OCI-LY7 (cell line): ENCODE data around the gene TIMM23. TPM values are rescaled to one million over a fixed set of nuclear protein-coding genes. Genes with fewer than 3 reads are reported as not detected.
"Not testable (repeated sequence)": the region's sequence is repeated elsewhere in the genome, so short reads cannot be mapped to it uniquely, and the experiment has no call there.

Source experiments
- Bru-seq: library from RNA; stranded (reverse); fragments of 400-500 nt; gene quantifications from one replicate; lab custom pipeline; 2021; lab: Mats Ljungman, UMichigan
- BruChase-seq, 2 experiments: library from RNA; stranded (reverse); fragments of 400-500 nt; gene quantifications; one replicate each; lab custom pipeline; 2021; lab: Mats Ljungman, UMichigan
- BruUV-seq: library from RNA; stranded (reverse); fragments of 400-500 nt; replicated peaks from 2 replicates; lab custom pipeline; 2021; lab: Mats Ljungman, UMichigan
- CTCF ChIA-PET: fragments of 300-600 bp; sonication (Branson Sonifier 250); formaldehyde crosslinking; loops from one replicate; lab custom pipeline; 2022; ENCODE audit warnings: antibody characterized with exemption; ENCODE audit not compliant: unreplicated experiment; lab: Charles Lee
- POLR2A ChIA-PET: fragments of 300-600 bp; sonication (Branson Sonifier 250); formaldehyde crosslinking; loops from one replicate; lab custom pipeline; 2022; ENCODE audit warnings: antibody characterized with exemption; lab: Charles Lee
- DNase-seq: peaks from one replicate; pipeline ENCODE4 v3.0.0-alpha.2; 2015; ENCODE audit warnings: low spot score
- H2AFZ ChIP-seq: fragments of 200-600 bp; sonication (generic), shearing (Covaris generic); 2 replicates; pipeline ENCODE4 v1.6.1; 2014; ENCODE audit warnings: mild to moderate bottlenecking, antibody characterized with exemption, low read length, moderate library complexity
- H3K27ac ChIP-seq: fragments of 200-600 bp; sonication (generic); 2 replicates; pipeline ENCODE4 v1.5.1; 2014; ENCODE audit warnings: mixed run types, low read depth, mild to moderate bottlenecking, moderate library complexity, low read length, inconsistent platforms; ENCODE audit not compliant: poor library complexity, severe bottlenecking
- H3K36me3 ChIP-seq: fragments of 200-600 bp; sonication (generic); 2 replicates; pipeline ENCODE4 v1.6.1; 2014; ENCODE audit warnings: mild to moderate bottlenecking, antibody characterized with exemption, low read length, moderate library complexity, mixed read lengths; ENCODE audit not compliant: insufficient read depth
- H3K4me1 ChIP-seq: fragments of 200-600 bp; sonication (generic); 2 replicates; pipeline ENCODE4 v1.5.1; 2014; ENCODE audit warnings: mild to moderate bottlenecking, low read length; ENCODE audit not compliant: insufficient read depth, poor library complexity, severe bottlenecking
- H3K4me2 ChIP-seq: fragments of 200-600 bp; sonication (generic); 2 replicates; pipeline ENCODE4 v1.6.1; 2014; ENCODE audit warnings: mild to moderate bottlenecking, low read length
- H3K4me3 ChIP-seq: fragments of 200-600 bp; sonication (generic); 2 replicates; pipeline ENCODE4 v1.5.1; 2014; ENCODE audit warnings: mild to moderate bottlenecking, low read depth, low read length; ENCODE audit not compliant: poor library complexity, severe bottlenecking
- H3K79me2 ChIP-seq: fragments of 200-600 bp; sonication (generic); 2 replicates; pipeline ENCODE4 v1.6.1; 2016; ENCODE audit warnings: low read depth, mild to moderate bottlenecking, low read length, moderate library complexity, mixed read lengths; ENCODE audit not compliant: insufficient read depth
- H3K9me2 ChIP-seq: fragments of 200-600 bp; sonication (generic); 2 replicates; pipeline ENCODE4 v1.6.1; 2016; ENCODE audit warnings: mild to moderate bottlenecking, low read length, mixed read lengths; ENCODE audit not compliant: insufficient read depth
- H3K9me3 ChIP-seq: fragments of 200-600 bp; sonication (generic); 2 replicates; pipeline ENCODE4 v1.6.1; 2014; ENCODE audit warnings: mild to moderate bottlenecking, mixed run types, low read length, mixed read lengths
- H4K20me1 ChIP-seq: fragments of 200-600 bp; sonication (generic); 2 replicates; pipeline ENCODE4 v1.6.1; 2014; ENCODE audit warnings: mild to moderate bottlenecking, antibody characterized with exemption, low read length, moderate library complexity, mixed read lengths; ENCODE audit not compliant: insufficient read depth
- intact Hi-C: fragments of 100-400 bp; cut with micrococcal nuclease; formaldehyde crosslinking; loops from one replicate; pipeline ENCODE4 v1.10.0; 2022; ENCODE audit not compliant: unreplicated experiment
- long read RNA-seq: library from polyadenylated mRNA; stranded (forward); transcript quantifications from one replicate; pipeline ENCODE4 v2.0.0, GENCODE V29; 2022
- total RNA-seq, 2 experiments: library from RNA; depleted of rRNA in 1 of 2; stranded (reverse); fragments of >200 nt in 1 of 2; shearing (Covaris generic) in 1 of 2; gene quantifications; 2 replicates each; pipeline ENCODE4 v1.2.3, GENCODE V29; 2014 to 2022
- TF ChIP-seq, protein P1 (sequence below): fragments of 200-600 bp; sonication (generic); conservative IDR thresholded peaks from 2 replicates; pipeline ENCODE4 v1.5.1; 2014; ENCODE audit warnings: mild to moderate bottlenecking, antibody characterized with exemption, low read length, moderate library complexity, mixed read lengths

The TIMM23 gene, protein sequence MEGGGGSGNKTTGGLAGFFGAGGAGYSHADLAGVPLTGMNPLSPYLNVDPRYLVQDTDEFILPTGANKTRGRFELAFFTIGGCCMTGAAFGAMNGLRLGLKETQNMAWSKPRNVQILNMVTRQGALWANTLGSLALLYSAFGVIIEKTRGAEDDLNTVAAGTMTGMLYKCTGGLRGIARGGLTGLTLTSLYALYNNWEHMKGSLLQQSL
- total RNA-seq (2014; rRNA removed; shearing (Covaris generic)) (50.5 and 50.6 TPM in 2 replicates), total RNA-seq (2022) (51.7 and 59.1 TPM in 2 replicates), Bru-seq, nascent RNA (percentile 94 among the genes with signal in this experiment), BruChase-seq, experiment 1, labeled RNA remaining after a 6-hour chase (percentile 84 among the genes with signal in this experiment), BruChase-seq, experiment 2, labeled RNA remaining after a 2-hour chase (percentile 87 among the genes with signal in this experiment)
- long read RNA-seq, transcript TIMM23-201 (7 exons, 1,222 nt), result major isoform, 87 of 103 reads
- long read RNA-seq, partial matches to known transcripts, result 1 of 103 reads
- long read RNA-seq, other reads (novel, unspliced or antisense), result 15 of 103 reads

DNA sequence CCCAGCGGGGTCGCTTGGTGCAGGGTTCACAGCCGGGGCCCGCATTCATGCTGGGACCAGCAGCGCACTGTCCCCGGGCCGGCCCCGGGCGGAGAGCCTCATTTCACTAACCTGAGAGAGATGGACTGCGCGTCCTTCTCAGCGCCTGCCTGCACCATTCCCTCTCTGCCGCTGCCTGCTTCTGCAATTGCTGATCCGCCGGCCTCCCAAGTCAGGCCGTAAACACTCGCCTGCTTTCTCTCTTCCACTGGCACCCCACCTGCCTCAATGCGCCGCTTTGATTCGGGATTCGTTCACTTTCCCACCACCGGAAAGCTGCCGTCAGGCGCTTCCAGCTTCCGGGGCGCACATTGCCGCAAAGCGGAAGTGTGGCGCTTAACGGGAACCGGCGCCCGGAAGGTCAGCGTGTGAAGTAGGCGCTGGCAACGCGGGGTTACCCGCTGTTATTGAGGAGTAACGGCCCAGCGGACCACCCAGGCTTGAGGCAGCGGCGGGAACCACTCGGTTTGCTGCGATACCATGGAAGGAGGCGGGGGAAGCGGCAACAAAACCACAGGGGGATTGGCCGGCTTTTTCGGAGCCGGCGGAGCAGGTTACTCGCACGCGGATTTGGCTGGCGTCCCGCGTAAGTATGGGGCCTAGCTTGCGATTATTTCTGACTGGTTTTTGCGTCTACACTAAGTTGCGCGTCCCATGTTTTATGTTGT lies at the start of gene TIMM23:
Gene TIMM23, plus strand, starts transcription at position 384 of the 707 bp plus-strand sequence. Its CDS starts 136 bp downstream, at position 520.
- intact Hi-C loops, result loop anchor here (2.0 to 10.0 kb wide), 2 partner anchors 57 to 967 kb away; partner anchors contain the start of gene ZNF22
- TF ChIP-seq, protein P1, sequence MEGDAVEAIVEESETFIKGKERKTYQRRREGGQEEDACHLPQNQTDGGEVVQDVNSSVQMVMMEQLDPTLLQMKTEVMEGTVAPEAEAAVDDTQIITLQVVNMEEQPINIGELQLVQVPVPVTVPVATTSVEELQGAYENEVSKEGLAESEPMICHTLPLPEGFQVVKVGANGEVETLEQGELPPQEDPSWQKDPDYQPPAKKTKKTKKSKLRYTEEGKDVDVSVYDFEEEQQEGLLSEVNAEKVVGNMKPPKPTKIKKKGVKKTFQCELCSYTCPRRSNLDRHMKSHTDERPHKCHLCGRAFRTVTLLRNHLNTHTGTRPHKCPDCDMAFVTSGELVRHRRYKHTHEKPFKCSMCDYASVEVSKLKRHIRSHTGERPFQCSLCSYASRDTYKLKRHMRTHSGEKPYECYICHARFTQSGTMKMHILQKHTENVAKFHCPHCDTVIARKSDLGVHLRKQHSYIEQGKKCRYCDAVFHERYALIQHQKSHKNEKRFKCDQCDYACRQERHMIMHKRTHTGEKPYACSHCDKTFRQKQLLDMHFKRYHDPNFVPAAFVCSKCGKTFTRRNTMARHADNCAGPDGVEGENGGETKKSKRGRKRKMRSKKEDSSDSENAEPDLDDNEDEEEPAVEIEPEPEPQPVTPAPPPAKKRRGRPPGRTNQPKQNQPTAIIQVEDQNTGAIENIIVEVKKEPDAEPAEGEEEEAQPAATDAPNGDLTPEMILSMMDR, result 0 out of 2 replicates have a peak, but pooled peaks have one; percentile 7
- CTCF ChIA-PET, BruUV-seq, H3K9me3 ChIP-seq, H3K9me2 ChIP-seq, H4K20me1 ChIP-seq: not testable (repeated sequence)
- H2AFZ ChIP-seq, result peak within 1 kb of the TSS; percentile 60; the same call in 1 of the 2 replicates
- peak within 1 kb of the TSS; percentile 63 for H3K27ac ChIP-seq
- peaks cover 22% of the 10 kb centered on the region for H3K36me3 ChIP-seq
- H3K79me2 ChIP-seq, result peaks cover 57% of the 10 kb centered on the region
- H3K4me2 ChIP-seq, result peak within 1 kb of the TSS; percentile 73
- peaks cover 15% of the 10 kb centered on the region for H3K4me1 ChIP-seq
- DNase-seq, result peak; percentile 89
- POLR2A ChIA-PET, result interaction anchor here (1.1 kb wide), 1 partner anchor 57 kb away, joined by 4 read pairs; no protein-coding TSS in a partner anchor
- peak within 1 kb of the TSS; percentile 84 for H3K4me3 ChIP-seq

DNA sequence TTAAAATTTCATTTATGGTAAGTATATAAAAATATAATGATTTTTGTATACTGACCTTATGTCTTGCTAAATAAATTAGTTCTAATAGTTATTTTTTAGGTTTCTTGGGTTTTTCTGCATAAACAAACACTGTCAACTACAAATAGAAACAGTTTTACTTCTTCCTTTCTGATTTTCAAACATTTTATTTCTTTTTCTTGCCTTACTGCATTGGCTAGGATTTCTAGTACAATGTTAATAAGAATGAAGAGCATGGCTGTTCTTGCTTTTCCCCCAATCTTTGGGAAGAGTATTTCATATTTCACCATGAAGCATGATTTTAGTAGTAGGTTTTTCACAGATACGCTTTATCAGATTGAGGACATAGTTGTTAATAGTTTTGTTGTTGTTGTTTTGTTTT lies 45.5 kb upstream of the TIMM23 start:
- H3K36me3 ChIP-seq, result peaks cover 14% of the 10 kb centered on the region; the same call in 1 of the 2 replicates
- H3K79me2 ChIP-seq, H3K4me1 ChIP-seq, intact Hi-C loops, POLR2A ChIA-PET, H3K4me3 ChIP-seq, H2AFZ ChIP-seq, H3K9me3 ChIP-seq, CTCF ChIA-PET, H3K9me2 ChIP-seq, H3K4me2 ChIP-seq, H4K20me1 ChIP-seq, H3K27ac ChIP-seq, BruUV-seq, DNase-seq: not testable (repeated sequence)

DNA sequence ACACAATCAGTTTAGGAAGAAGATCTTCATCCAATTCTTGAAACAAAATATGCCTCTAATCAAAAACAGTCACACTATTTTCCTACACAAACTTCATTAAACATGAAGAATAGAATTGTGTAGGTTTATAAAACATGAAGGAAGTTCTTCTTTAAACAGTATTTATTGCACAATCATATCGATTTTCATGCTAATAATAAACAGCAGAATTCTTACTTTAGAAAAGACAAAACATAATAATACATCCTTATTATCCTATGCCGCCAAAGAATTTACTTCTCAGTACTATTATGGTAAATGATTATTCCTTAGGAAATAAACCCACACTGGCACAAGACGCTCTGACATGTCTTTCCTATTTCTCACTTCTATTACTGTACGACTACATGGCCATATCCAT lies 41.0 kb upstream of the TIMM23 start:
- H3K9me3 ChIP-seq, H3K79me2 ChIP-seq, H3K27ac ChIP-seq, H3K4me1 ChIP-seq, DNase-seq, H4K20me1 ChIP-seq, BruUV-seq, intact Hi-C loops, CTCF ChIA-PET, H2AFZ ChIP-seq, H3K9me2 ChIP-seq, POLR2A ChIA-PET, H3K4me3 ChIP-seq, H3K4me2 ChIP-seq: not testable (repeated sequence)
- H3K36me3 ChIP-seq, result peaks cover 10% of the 10 kb centered on the region

DNA sequence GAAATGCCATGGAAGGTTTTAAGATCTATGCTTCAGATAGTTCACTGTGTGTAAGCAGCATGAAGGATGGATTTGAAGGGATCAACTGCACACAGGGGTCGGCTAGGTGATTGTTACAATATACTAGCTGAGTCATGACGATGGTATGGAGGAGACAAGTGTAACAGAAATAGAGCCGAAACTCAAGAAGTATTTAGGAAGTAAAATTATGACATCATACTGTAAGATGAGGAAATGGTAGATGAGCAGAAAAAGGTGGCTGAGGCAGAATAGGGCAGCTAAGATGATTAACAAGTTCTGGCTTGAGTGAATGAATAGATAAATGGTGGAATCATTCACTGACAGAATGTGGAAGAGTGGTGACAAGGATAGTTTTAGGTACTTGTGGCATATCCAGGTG lies 37.5 kb upstream of the TIMM23 start:
- H3K9me3 ChIP-seq, POLR2A ChIA-PET, H3K36me3 ChIP-seq, H3K27ac ChIP-seq, H3K4me3 ChIP-seq, H3K9me2 ChIP-seq, H4K20me1 ChIP-seq, H3K4me2 ChIP-seq, H3K79me2 ChIP-seq, intact Hi-C loops, DNase-seq, BruUV-seq, H3K4me1 ChIP-seq, H2AFZ ChIP-seq, CTCF ChIA-PET: not testable (repeated sequence)

DNA sequence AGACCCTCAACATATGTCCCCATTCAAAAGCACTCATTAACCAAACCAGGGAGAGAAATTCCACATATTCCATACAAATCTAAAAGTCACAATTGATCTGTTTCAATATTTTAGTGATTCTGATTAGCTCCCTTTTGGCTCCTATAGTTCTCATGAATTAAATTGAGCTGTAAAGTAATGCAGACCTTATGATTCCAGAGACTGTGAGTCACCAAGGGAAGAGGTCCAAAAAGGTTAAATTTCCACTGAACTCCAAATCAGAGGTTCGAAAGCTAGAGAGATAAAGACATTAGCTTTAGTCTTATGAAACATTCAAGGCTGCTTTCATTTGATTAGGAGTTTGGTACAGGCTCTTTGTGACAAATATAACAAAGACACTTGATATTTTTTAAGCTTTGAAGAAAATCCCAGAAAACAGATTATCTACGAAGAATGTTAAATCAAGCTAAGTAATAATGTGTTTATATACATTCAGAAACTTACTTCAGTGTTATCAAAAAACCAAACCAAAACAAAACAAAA lies 33.1 kb upstream of the TIMM23 start:
- H3K27ac ChIP-seq, intact Hi-C loops, DNase-seq, H3K4me3 ChIP-seq, H3K9me3 ChIP-seq, H3K36me3 ChIP-seq, POLR2A ChIA-PET, BruUV-seq, H3K4me1 ChIP-seq, H4K20me1 ChIP-seq, CTCF ChIA-PET, H3K79me2 ChIP-seq, H2AFZ ChIP-seq, H3K9me2 ChIP-seq, H3K4me2 ChIP-seq: not testable (repeated sequence)
